GM23248 (cell line): ENCODE measurements around the gene GPM6B. TPM values are rescaled to one million over a fixed set of nuclear protein-coding genes. Genes with fewer than 3 reads are reported as not detected.

ENCODE experiments used
- DNase-seq: peaks from one replicate; pipeline ENCODE4 v3.0.0-alpha.2; 2015
- H2AFZ ChIP-seq: fragments of 200-600 bp; sonication (generic); 2 replicates; pipeline ENCODE4 v1.6.1; 2016; ENCODE audit warnings: antibody characterized with exemption
- H3F3A ChIP-seq: fragments of 200-600 bp; sonication (generic); 2 replicates; pipeline ENCODE4 v1.6.1; 2016; ENCODE audit warnings: mild to moderate bottlenecking, antibody characterized with exemption, mixed run types; ENCODE audit not compliant: insufficient read depth
- H3K27ac ChIP-seq: fragments of 200-600 bp; sonication (generic); 2 replicates; pipeline ENCODE4 v1.5.1; 2016; ENCODE audit warnings: mild to moderate bottlenecking
- H3K27me3 ChIP-seq: fragments of 200-600 bp; sonication (generic); replicated peaks from 2 replicates; pipeline ENCODE4 v1.6.1; 2016; ENCODE audit warnings: mild to moderate bottlenecking; ENCODE audit not compliant: insufficient read depth
- H3K36me3 ChIP-seq: fragments of 200-600 bp; sonication (generic); 2 replicates; pipeline ENCODE4 v1.6.1; 2016; ENCODE audit warnings: low read depth, mild to moderate bottlenecking
- H3K4me1 ChIP-seq: fragments of 200-600 bp; sonication (generic); 2 replicates; pipeline ENCODE4 v1.6.1; 2016; ENCODE audit warnings: mild to moderate bottlenecking; ENCODE audit not compliant: insufficient read depth
- H3K4me2 ChIP-seq: fragments of 200-600 bp; sonication (generic); one replicate; pipeline ENCODE4 v1.6.1; 2016; ENCODE audit warnings: mild to moderate bottlenecking; ENCODE audit not compliant: unreplicated experiment
- H3K4me3 ChIP-seq: fragments of 200-600 bp; sonication (generic); 2 replicates; pipeline ENCODE4 v1.5.1; 2016; ENCODE audit warnings: mild to moderate bottlenecking
- H3K79me2 ChIP-seq: fragments of 200-600 bp; sonication (generic); 2 replicates; pipeline ENCODE4 v1.6.1; 2016; ENCODE audit warnings: mild to moderate bottlenecking; ENCODE audit not compliant: insufficient read depth
- H3K9ac ChIP-seq: fragments of 200-600 bp; sonication (generic); 2 replicates; pipeline ENCODE4 v1.6.1; 2016; ENCODE audit warnings: mild to moderate bottlenecking
- H3K9me2 ChIP-seq: fragments of 200-600 bp; sonication (generic); 2 replicates; pipeline ENCODE4 v1.6.1; 2016; ENCODE audit warnings: mixed run types, mild to moderate bottlenecking, moderate library complexity; ENCODE audit not compliant: insufficient read depth
- H3K9me3 ChIP-seq: fragments of 200-600 bp; sonication (generic); one replicate; pipeline ENCODE4 v1.6.1; 2017; ENCODE audit warnings: low read depth
- H4K20me1 ChIP-seq: fragments of 200-600 bp; sonication (generic); 2 replicates; pipeline ENCODE4 v1.6.0; 2016; ENCODE audit not compliant: insufficient read depth
- EZH2 ChIP-seq: fragments of 200-600 bp; sonication (generic); IDR thresholded peaks from 2 replicates; pipeline ENCODE4 v1.6.1; 2018; ENCODE audit warnings: antibody characterized with exemption, mild to moderate bottlenecking; ENCODE audit not compliant: insufficient read depth, poor library complexity, severe bottlenecking
- EZH2phosphoT487 ChIP-seq: fragments of 200-600 bp; sonication (generic); IDR thresholded peaks from 2 replicates; pipeline ENCODE4 v1.6.1; 2018; ENCODE audit warnings: antibody characterized with exemption, moderate library complexity, mild to moderate bottlenecking, low read depth; ENCODE audit not compliant: insufficient read depth
- WGBS, 2 experiments: methylation state at CpG; one replicate each; pipeline ENCODE4 v1.1.6; 2015 to 2017; ENCODE audit warnings: low lambda C conversion rate in 2 of 2, low coverage in 1 of 2; ENCODE audit errors: missing lambda C conversion rate in 2 of 2; 5-methylcytosine and 5-hydroxymethylcytosine counted together
- in situ Hi-C: fragments of 300-500 bp; cut with MboI; formaldehyde crosslinking; loops from 2 replicates; pipeline ENCODE4 v1.15.0; 2020
- polyA plus RNA-seq: library from polyadenylated mRNA; unstranded; fragments of >200 nt; fragmentation: Nextera tagmentation; extraction: Ambion mirVana; gene quantifications from 2 replicates; pipeline ENCODE4 v1.2.1, GENCODE V29; 2016
- total RNA-seq: library from RNA; depleted of rRNA; stranded (reverse); fragments of >200 nt; shearing (Covaris generic); gene quantifications from 2 replicates; pipeline ENCODE4 v1.2.3, GENCODE V29; 2014

GPM6B gene
- total and polyA plus RNA-seq, 2 experiments from 2014 or later, result 0.40 to 0.65 TPM

DNA sequence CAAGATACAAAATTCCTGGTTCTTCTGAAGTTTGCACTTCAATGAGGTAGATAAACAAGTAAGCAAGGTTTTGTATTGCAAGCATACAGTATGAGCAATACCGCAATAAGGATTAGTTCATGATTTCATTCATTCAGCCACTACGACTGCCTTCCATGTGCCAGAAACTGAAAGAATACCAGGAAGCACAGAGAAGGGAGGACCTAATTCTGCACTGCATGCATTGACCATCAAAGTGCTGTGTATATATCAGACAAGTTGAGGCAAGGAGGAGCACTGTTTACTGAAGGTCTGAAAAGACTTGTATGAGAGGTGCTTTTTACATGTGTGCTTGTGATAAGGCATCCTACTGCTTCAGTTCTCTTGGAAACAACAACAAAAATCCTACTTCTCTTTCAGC is 40.9 kb upstream of the GPM6B start:
- Histone ChIP-seq H3K9me2 (no peaks in the 10 kb centered on the region), H3F3A (no peaks in the 10 kb centered on the region), H3K36me3 (no peaks in the 10 kb centered on the region), H3K79me2 (no peaks in the 10 kb centered on the region), H3K4me3 (no peak overlapping the region), H3K27me3 (no peaks in the 10 kb centered on the region), H3K27ac (no peak overlapping the region), H3K4me2 (no peak overlapping the region), H2AFZ (no peak overlapping the region), H3K9me3 (no peaks in the 10 kb centered on the region), H3K4me1 (no peaks in the 10 kb centered on the region), H3K9ac (no peak overlapping the region), H4K20me1 (no peaks in the 10 kb centered on the region)
- TF ChIP-seq EZH2phosphoT487, result no peak
- TF ChIP-seq EZH2, result no peak
- 59 to 61% methylated on average over 2 of the region's 2 CpGs for WGBS, 2 experiments
- in situ Hi-C loops, result no loop called here
- no peak for DNase-seq

DNA sequence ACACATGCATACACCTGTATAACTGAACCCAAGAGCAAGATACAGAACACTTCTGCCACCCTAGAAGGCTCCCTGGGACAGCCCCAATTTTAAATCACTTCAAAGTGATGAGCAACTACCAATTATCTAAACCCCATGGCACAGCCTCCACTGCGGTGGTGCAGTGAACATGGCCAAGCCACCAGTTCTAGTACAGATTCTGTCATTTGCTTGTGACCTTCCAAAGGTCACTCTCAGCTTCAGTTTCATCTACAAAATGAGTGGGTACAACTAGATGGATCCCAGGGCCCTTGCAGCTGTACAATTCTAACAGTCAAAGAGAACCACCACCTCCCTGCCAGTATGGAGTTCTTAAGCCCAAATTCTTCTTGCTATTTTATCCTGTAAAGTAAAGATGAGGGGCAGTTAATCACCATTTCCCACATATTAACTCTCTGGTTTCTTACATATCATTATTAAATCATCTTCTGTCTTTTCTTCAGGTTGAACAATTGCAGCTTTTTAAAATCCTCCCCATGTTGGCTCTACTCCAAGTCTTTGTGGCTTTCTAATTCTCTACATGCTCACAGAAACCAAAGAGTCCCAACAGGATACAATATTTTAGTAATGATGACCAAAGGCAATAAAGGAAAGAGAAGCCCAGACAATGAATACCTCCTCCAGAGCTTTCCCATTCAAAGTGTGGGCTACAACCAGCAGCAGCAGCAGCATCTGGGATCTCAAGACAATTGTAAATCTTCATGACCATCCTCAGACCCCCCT is 39.0 kb upstream of the GPM6B start:
- Histone ChIP-seq H3K36me3 (no peaks in the 10 kb centered on the region), H3K9me3 (no peaks in the 10 kb centered on the region), H3K4me2 (no peak overlapping the region), H2AFZ (no peak overlapping the region), H4K20me1 (no peaks in the 10 kb centered on the region), H3K79me2 (no peaks in the 10 kb centered on the region), H3K9ac (no peak overlapping the region), H3F3A (no peaks in the 10 kb centered on the region), H3K4me3 (no peak overlapping the region), H3K27ac (no peak overlapping the region), H3K9me2 (no peaks in the 10 kb centered on the region), H3K27me3 (no peaks in the 10 kb centered on the region), H3K4me1 (no peaks in the 10 kb centered on the region)
- DNase-seq, result no peak
- in situ Hi-C loops, result no loop called here
- no peak for TF ChIP-seq EZH2
- WGBS, 2 experiments, result 78 to 92% methylated on average over 1 of the region's 1 CpG

DNA sequence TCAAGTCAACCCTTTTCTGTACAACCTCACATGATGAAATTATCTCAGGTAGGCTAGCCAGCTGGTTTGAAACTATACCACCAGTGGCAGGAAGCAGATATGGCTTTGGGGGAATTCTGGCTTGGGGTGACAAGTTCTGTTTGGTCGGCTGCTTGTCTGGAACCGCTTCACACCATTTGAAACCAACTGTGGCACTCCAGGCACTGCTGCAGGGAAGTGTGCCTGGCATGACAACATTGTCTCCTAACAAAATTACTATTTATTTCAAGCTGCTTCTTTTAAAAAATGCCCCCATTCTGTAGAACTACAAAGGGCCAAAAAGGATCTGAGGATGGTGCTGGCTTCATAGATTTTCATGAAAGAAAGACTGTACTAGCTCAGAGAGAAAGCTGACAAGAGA is 37.1 kb upstream of the GPM6B start:
- Histone ChIP-seq H4K20me1 (no peaks in the 10 kb centered on the region), H3K9me2 (no peaks in the 10 kb centered on the region), H3K4me2 (no peak overlapping the region), H3K9ac (no peak overlapping the region), H3K9me3 (no peaks in the 10 kb centered on the region), H2AFZ (no peak overlapping the region), H3F3A (no peaks in the 10 kb centered on the region), H3K4me3 (no peak overlapping the region), H3K4me1 (no peaks in the 10 kb centered on the region), H3K27me3 (no peaks in the 10 kb centered on the region), H3K27ac (no peak overlapping the region), H3K79me2 (no peaks in the 10 kb centered on the region), H3K36me3 (no peaks in the 10 kb centered on the region)
- TF ChIP-seq EZH2phosphoT487 (no peak), EZH2 (no peak)
- in situ Hi-C loops, result no loop called here
- DNase-seq, result no peak
- WGBS, 2 experiments, result 84 to 100% methylated on average over 2 of the region's 2 CpGs

DNA sequence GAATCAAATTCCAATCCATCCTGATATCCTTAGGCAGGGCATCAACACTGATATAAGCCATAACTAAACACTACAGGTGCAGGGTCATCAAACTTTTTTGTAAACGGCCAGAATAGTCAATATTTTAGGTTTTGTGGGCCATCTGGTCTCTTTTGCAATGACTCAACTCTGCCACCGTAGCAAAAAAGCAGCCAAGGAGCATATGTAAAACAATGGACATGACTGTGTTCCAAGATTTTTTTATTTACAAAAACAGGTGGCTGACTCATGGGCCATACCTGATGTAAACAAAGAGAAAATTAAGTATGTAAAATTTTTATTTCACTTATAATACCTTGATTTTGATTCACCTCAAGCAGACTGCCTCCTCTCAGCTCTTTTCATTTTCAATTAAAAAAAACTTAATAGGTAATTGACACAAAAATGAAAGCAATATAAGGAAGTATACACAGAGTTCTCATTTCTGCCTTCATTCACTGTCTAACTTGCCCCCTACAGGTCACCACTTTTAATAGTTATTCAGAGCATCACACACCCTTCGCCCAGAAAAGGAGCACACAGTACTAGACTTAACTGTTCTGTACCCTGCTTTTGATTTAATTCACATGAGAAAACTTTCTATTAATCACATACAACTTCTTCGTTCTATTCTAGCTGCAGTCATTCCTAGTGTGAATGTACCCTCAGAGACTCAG is 35.3 kb upstream of the GPM6B start:
- no peaks in the 10 kb centered on the region for H3K36me3 ChIP-seq
- H3F3A ChIP-seq, result no peaks in the 10 kb centered on the region
- no peak overlapping the region for H3K4me2 ChIP-seq
- H3K27me3 ChIP-seq, result no peaks in the 10 kb centered on the region
- H4K20me1 ChIP-seq, result no peaks in the 10 kb centered on the region
- H3K4me1 ChIP-seq, result no peaks in the 10 kb centered on the region
- no peak for DNase-seq
- H3K27ac ChIP-seq, result no peak overlapping the region
- H3K9ac ChIP-seq, result no peak overlapping the region
- H2AFZ ChIP-seq, result no peak overlapping the region
- H3K4me3 ChIP-seq, result no peak overlapping the region
- in situ Hi-C loops, result no loop called here
- TF ChIP-seq EZH2, result no peak
- H3K9me3 ChIP-seq, result no peaks in the 10 kb centered on the region
- WGBS, 2 experiments, result 16 to 18% methylated on average over 4 of the region's 4 CpGs
- no peaks in the 10 kb centered on the region for H3K79me2 ChIP-seq
- no peaks in the 10 kb centered on the region for H3K9me2 ChIP-seq
